ENCODE measurements around the gene LARGE2. TPM values are rescaled to one million over a fixed set of nuclear protein-coding genes. Genes with fewer than 3 reads are reported as not detected.

LARGE2 gene
- total and polyA plus RNA-seq, 2 of the 13 experiments (the other 11 are each of a cell fraction or from before 2014, with no cell fraction given), result 8.5 to 21.6 TPM

DNA sequence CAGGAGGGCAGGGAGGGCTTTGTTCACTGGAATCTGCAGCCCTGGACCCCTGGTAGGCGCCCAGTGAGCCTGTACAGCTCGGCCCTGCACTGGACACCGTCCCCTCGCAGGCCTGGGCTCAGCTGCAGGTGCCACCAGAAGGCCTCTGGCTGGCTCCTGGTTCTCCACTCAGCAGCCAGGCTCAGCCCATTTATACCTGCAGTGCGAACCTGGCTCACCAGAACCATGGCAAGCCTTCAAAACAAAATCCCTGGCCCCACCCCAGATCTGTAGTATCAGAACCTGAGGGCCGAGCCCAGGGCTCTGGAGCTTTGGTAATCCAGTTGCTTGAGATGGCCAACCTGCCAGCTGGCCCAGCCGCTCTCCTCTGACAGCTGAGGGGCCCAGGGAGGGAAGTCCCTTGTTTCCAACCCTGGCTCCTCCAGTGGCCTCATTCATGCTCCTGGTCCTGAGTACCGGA lies 14.5 kb upstream of the LARGE2 start:
- peaks cover under 1 to 3% of the 10 kb centered on the region in 2 experiments; a peak in 3 of 5 replicates for H3K36me3 ChIP-seq (replicated peaks in 1 of 2; ENCODE audit: control insufficient read depth in 1 of 2, insufficient read depth in 2 of 2, low read length in 2 of 2)
- ATAC-seq (peak; percentile 7), DNase-seq (ENCODE audit: low spot score) (no peak), FAIRE-seq (no peak)
- H3K79me2 ChIP-seq (ENCODE audit: insufficient read depth, low read length), result no peaks in the 10 kb centered on the region
- ChIA-PET CTCF (ENCODE audit: low intra/inter-chr PET ratio, low total read pairs) (no interaction called here), POLR2A (interaction anchor here (2.5 kb wide), 1 partner anchor 10 kb away, joined by 14 read pairs; the partner anchor contains the start of gene PEX16)
- H3K9me3 ChIP-seq (ENCODE audit: low read length), result no peaks in the 10 kb centered on the region
- BruUV-seq (replicated peaks), result no TSS peak
- H3K9ac ChIP-seq (ENCODE audit: insufficient read depth, low read depth, low read length), result no peak overlapping the region
- no peak overlapping the region for H3K27ac ChIP-seq (ENCODE audit: extremely low read length, insufficient read depth, low read length)
- H3K4me3 ChIP-seq (replicated peaks in 1 of 3; ENCODE audit: insufficient read depth in 1 of 3, low read depth in 2 of 3, low read length in 3 of 3), result no peak overlapping the region
- H3K4me2 ChIP-seq (ENCODE audit: low read depth, low read length), result no peak overlapping the region
- H4K20me1 ChIP-seq (ENCODE audit: insufficient read depth, low read length), result no peaks in the 10 kb centered on the region
- no peak overlapping the region for H2AFZ ChIP-seq (ENCODE audit: low read length)
- H3K4me1 ChIP-seq (ENCODE audit: insufficient read depth, low read length), result no peaks in the 10 kb centered on the region
- in situ Hi-C loops (cut with HindIII; ENCODE audit: extremely low pct_ligation_motif_present, low pct_unique_long_range_greater_than_20kb) (no loop called here), intact Hi-C loops (cut with micrococcal nuclease; ENCODE audit: unreplicated experiment) (no loop called here)
- no peaks in the 10 kb centered on the region for H3K27me3 ChIP-seq (ENCODE audit: control insufficient read depth in 1 of 2, insufficient read depth in 2 of 2, low read length in 2 of 2)
- 90% methylated on average over 1 of the region's 8 CpGs for WGBS (ENCODE audit: low lambda C conversion rate)
- no peak for TF ChIP-seq YEATS2 (CRISPR knock-in tag; IDR thresholded peaks at IDR 0.05; ENCODE audit: borderline replicate concordance)
- TF ChIP-seq, protein P1, sequence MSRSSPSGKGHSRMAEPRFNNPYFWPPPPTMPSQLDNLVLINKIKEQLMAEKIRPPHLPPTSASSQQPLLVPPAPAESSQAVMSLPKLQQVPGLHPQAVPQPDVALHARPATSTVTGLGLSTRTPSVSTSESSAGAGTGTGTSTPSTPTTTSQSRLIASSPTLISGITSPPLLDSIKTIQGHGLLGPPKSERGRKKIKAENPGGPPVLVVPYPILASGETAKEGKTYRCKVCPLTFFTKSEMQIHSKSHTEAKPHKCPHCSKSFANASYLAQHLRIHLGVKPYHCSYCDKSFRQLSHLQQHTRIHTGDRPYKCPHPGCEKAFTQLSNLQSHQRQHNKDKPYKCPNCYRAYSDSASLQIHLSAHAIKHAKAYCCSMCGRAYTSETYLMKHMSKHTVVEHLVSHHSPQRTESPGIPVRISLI (CRISPR knock-in tag; IDR thresholded peaks at IDR 0.05; ENCODE audit: borderline replicate concordance), result no peak
- no peak for TF ChIP-seq ZNF766 (CRISPR knock-in tag; IDR thresholded peaks at IDR 0.05; ENCODE audit: borderline replicate concordance)
- no peak for TF ChIP-seq JUND (CRISPR knock-in tag; IDR thresholded peaks at IDR 0.05)
- TF ChIP-seq POLR2AphosphoS2 (IDR thresholded peaks at IDR 0.05; ENCODE audit: low read depth, low read length), result no peak
- TF ChIP-seq, protein P2, sequence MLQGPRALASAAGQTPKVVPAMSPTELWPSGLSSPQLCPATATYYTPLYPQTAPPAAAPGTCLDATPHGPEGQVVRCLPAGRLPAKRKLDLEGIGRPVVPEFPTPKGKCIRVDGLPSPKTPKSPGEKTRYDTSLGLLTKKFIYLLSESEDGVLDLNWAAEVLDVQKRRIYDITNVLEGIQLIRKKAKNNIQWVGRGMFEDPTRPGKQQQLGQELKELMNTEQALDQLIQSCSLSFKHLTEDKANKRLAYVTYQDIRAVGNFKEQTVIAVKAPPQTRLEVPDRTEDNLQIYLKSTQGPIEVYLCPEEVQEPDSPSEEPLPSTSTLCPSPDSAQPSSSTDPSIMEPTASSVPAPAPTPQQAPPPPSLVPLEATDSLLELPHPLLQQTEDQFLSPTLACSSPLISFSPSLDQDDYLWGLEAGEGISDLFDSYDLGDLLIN (CRISPR knock-in tag; IDR thresholded peaks at IDR 0.05; ENCODE audit: borderline replicate concordance), result no peak
- no peak for TF ChIP-seq EZH2 (conservative IDR thresholded peaks at IDR 0.05; ENCODE audit: low read depth, low read length)
- TF ChIP-seq, protein P3, sequence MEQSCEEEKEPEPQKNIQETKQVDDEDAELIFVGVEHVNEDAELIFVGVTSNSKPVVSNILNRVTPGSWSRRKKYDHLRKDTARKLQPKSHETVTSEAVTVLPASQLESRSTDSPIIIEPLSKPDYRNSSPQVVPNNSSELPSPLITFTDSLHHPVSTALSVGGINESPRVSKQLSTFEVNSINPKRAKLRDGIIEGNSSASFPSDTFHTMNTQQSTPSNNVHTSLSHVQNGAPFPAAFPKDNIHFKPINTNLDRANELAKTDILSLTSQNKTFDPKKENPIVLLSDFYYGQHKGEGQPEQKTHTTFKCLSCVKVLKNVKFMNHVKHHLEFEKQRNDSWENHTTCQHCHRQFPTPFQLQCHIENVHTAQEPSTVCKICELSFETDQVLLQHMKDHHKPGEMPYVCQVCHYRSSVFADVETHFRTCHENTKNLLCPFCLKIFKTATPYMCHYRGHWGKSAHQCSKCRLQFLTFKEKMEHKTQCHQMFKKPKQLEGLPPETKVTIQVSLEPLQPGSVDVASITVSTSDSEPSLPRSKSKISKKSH (CRISPR knock-in tag; IDR thresholded peaks at IDR 0.05; ENCODE audit: borderline replicate concordance), result no peak
- no peak for TF ChIP-seq RBM22 (optimal IDR thresholded peaks at IDR 0.05; ENCODE audit: low read length)
- no peak for TF ChIP-seq ZNF720 (CRISPR knock-in tag; IDR thresholded peaks at IDR 0.05)
- TF ChIP-seq SOX5 (CRISPR knock-in tag; IDR thresholded peaks at IDR 0.05; ENCODE audit: borderline replicate concordance), result no peak
- peak; percentile 87 for TF ChIP-seq AGO2 (optimal IDR thresholded peaks at IDR 0.05; ENCODE audit: low read depth, low read length)
- TF ChIP-seq, protein P4, sequence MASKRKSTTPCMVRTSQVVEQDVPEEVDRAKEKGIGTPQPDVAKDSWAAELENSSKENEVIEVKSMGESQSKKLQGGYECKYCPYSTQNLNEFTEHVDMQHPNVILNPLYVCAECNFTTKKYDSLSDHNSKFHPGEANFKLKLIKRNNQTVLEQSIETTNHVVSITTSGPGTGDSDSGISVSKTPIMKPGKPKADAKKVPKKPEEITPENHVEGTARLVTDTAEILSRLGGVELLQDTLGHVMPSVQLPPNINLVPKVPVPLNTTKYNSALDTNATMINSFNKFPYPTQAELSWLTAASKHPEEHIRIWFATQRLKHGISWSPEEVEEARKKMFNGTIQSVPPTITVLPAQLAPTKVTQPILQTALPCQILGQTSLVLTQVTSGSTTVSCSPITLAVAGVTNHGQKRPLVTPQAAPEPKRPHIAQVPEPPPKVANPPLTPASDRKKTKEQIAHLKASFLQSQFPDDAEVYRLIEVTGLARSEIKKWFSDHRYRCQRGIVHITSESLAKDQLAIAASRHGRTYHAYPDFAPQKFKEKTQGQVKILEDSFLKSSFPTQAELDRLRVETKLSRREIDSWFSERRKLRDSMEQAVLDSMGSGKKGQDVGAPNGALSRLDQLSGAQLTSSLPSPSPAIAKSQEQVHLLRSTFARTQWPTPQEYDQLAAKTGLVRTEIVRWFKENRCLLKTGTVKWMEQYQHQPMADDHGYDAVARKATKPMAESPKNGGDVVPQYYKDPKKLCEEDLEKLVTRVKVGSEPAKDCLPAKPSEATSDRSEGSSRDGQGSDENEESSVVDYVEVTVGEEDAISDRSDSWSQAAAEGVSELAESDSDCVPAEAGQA (IDR thresholded peaks at IDR 0.05; ENCODE audit: low read depth), result no peak
- TF ChIP-seq, protein P4 (CRISPR knock-in tag; IDR thresholded peaks at IDR 0.05; ENCODE audit: borderline replicate concordance), result no peak
- 0 out of 2 replicates have a peak, but pooled peaks have one; percentile 22 for TF ChIP-seq ZNF326 (CRISPR knock-in tag; IDR thresholded peaks at IDR 0.05; ENCODE audit: borderline replicate concordance)
- TF ChIP-seq ZNF234 (CRISPR knock-in tag; conservative IDR thresholded peaks at IDR 0.05), result no peak

Data from HepG2 (cell line).